NCI-H2196 treated with DMSO at 0.1 percent for 48 hours (cell line): ENCODE results near the gene NMUR1.

Experiments
- DNase-seq: peaks from one replicate; lab custom pipeline; 2025; ENCODE audit not compliant: unreplicated experiment; lab: John Stamatoyannopoulos, UW

NMUR1 gene

GRCh38 chr2:231488331-231488730 lies 41.9 kb downstream of the NMUR1 start:
- DNase-seq: no peak

GRCh38 chr2:231486851-231487596 lies 43.2 kb downstream of the NMUR1 start:
- DNase-seq: no peak

- no peak for DNase-seq
Measured at GRCh38 chr2:231483398-231484329, 46.6 kb downstream of the NMUR1 start.

- no peak for DNase-seq
Measured at GRCh38 chr2:231482806-231483391, 47.3 kb downstream of the NMUR1 start.

GRCh38 chr2:231480781-231481180 lies 49.5 kb downstream of the NMUR1 start:
- DNase-seq: no peak

- no peak for DNase-seq
Measured at GRCh38 chr2:231479455-231479854, 50.8 kb downstream of the NMUR1 start.

GRCh38 chr2:231476920-231477319 lies 53.3 kb downstream of the NMUR1 start:
- DNase-seq: no peak

- no peak for DNase-seq
Measured at GRCh38 chr2:231475965-231476364, 54.3 kb downstream of the NMUR1 start.
